Skeletal muscle cell (primary cell): ENCODE data around the gene NDP.
"Not testable (repeated sequence)": the region's sequence is repeated elsewhere in the genome, so short reads cannot be mapped to it uniquely, and the experiment has no call there.

ENCODE experiments used
- DNase-seq: peaks from one replicate; pipeline ENCODE4 v3.0.0-alpha.2; 2010; ENCODE audit warnings: low read depth
- H3K4me3 ChIP-seq: 2 replicates; pipeline ENCODE4 v1.5.1; 2011; ENCODE audit warnings: low read depth, mild to moderate bottlenecking, control low read depth, low read length, moderate library complexity

NDP gene

GRCh38 chrX:43971966-43972961 lies 926 bp downstream of the NDP start:
- H3K4me3 ChIP-seq, result peak overlapping the region; percentile 40
- no peak for DNase-seq

GRCh38 chrX:43970528-43970927 lies 2.7 kb downstream of the NDP start:
- no peak overlapping the region for H3K4me3 ChIP-seq
- DNase-seq, result peak; percentile 25

- no peak for DNase-seq
- H3K4me3 ChIP-seq, result no peak overlapping the region
These were observed 3.4 kb downstream of the NDP start for GRCh38 chrX:43969504-43970501.

- no peak for DNase-seq
- H3K4me3 ChIP-seq, result no peak overlapping the region
These were observed 4.8 kb downstream of the NDP start for GRCh38 chrX:43968359-43968781.

- no peak for DNase-seq
- H3K4me3 ChIP-seq, result no peak overlapping the region
These were observed 8.3 kb downstream of the NDP start for GRCh38 chrX:43964936-43965335.

- H3K4me3 ChIP-seq, result no peak overlapping the region
- DNase-seq, result no peak
These were observed 9.5 kb downstream of the NDP start for GRCh38 chrX:43963726-43964125.

- no peak for DNase-seq
These were observed 10.6 kb downstream of the NDP start for GRCh38 chrX:43962636-43963035.

GRCh38 chrX:43961699-43962098 lies 11.5 kb downstream of the NDP start:
- H3K4me3 ChIP-seq, result no peak overlapping the region
- no peak for DNase-seq

More at GRCh38 chrX:43962636-43963035, 10.6 kb downstream of the NDP start:
- H3K4me3 ChIP-seq, result no peak overlapping the region

- no peak overlapping the region for H3K4me3 ChIP-seq
- peak; percentile 48 for DNase-seq
These were observed 14.7 kb downstream of the NDP start for GRCh38 chrX:43958529-43958928.

GRCh38 chrX:43956034-43956433 lies 17.2 kb downstream of the NDP start:
- no peak for DNase-seq

GRCh38 chrX:43953218-43953617 lies 20.0 kb downstream of the NDP start:
- DNase-seq, result no peak
- no peak overlapping the region for H3K4me3 ChIP-seq

More at GRCh38 chrX:43956034-43956433, 17.2 kb downstream of the NDP start:
- no peak overlapping the region for H3K4me3 ChIP-seq

- no peak for DNase-seq
- H3K4me3 ChIP-seq, result no peak overlapping the region
These were observed 23.5 kb downstream of the NDP start for GRCh38 chrX:43949669-43950068.

- peak; percentile 10 for DNase-seq
- H3K4me3 ChIP-seq, result no peak overlapping the region
These were observed 32.2 kb downstream of the NDP start for GRCh38 chrX:43940816-43941474.

GRCh38 chrX:43939187-43939926 lies 33.8 kb downstream of the NDP start:
- H3K4me3 ChIP-seq, result no peak overlapping the region
- DNase-seq, result no peak

- not testable (repeated sequence) for H3K4me3 ChIP-seq, DNase-seq
These were observed 51.2 kb downstream of the NDP start for GRCh38 chrX:43922032-43922431.

GRCh38 chrX:43910772-43911171 lies 62.4 kb downstream of the NDP start:
- H3K4me3 ChIP-seq, DNase-seq: not testable (repeated sequence)

- no peak overlapping the region for H3K4me3 ChIP-seq
- no peak for DNase-seq
These were observed 63.2 kb downstream of the NDP start for GRCh38 chrX:43910012-43910411.

- no peak for DNase-seq
- H3K4me3 ChIP-seq, result no peak overlapping the region
These were observed 64.0 kb downstream of the NDP start for GRCh38 chrX:43909141-43909540.
